OCI-LY1 (cell line): Measurements from ENCODE around the gene RPL22L1.

Experiments
- CTCF ChIP-seq: fragments of 200-600 bp; sonication (generic), shearing (Covaris generic); IDR thresholded peaks from 2 replicates; pipeline ENCODE4 v1.5.1; 2017; ENCODE audit warnings: mild to moderate bottlenecking, antibody characterized with exemption, low read length, moderate library complexity, mixed read lengths
- EZH2 ChIP-seq: fragments of 200-600 bp; sonication (generic), shearing (Covaris generic); IDR thresholded peaks from 2 replicates; pipeline ENCODE4 v1.8.0; 2017; ENCODE audit warnings: borderline replicate concordance, mixed run types, mild to moderate bottlenecking, antibody characterized with exemption, low read length, moderate library complexity, mixed read lengths

DNA sequence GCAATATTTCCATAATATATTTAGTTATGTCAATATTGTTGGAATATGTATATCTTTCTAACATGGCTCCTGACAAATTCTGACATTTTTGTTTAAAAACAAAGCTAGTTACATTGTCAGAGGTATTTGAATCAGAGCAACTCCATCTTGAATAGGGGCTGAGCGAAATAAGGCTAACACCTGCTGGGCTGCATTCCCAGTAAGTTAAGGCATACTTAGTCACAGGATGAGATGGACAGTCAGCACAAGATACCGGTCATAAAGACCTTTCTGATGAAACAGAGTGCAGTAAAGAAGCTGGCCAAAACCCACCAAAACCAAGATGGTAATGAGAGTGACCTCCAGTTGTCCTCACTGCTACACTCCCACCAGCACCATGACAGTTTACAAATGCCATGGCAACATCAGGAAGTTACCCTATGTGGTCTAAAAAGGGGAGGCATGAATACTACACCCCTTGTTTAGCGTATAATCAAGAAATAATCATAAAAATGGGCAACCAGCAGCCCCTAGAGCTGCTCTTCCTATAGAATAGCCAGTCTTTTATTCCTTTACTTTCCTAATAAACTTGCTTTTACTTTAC lies 30.4 kb downstream of the RPL22L1 start:
- TF ChIP-seq CTCF (no peak), EZH2 (no peak)
